ENCODE results near the gene SENP6.

DNA sequence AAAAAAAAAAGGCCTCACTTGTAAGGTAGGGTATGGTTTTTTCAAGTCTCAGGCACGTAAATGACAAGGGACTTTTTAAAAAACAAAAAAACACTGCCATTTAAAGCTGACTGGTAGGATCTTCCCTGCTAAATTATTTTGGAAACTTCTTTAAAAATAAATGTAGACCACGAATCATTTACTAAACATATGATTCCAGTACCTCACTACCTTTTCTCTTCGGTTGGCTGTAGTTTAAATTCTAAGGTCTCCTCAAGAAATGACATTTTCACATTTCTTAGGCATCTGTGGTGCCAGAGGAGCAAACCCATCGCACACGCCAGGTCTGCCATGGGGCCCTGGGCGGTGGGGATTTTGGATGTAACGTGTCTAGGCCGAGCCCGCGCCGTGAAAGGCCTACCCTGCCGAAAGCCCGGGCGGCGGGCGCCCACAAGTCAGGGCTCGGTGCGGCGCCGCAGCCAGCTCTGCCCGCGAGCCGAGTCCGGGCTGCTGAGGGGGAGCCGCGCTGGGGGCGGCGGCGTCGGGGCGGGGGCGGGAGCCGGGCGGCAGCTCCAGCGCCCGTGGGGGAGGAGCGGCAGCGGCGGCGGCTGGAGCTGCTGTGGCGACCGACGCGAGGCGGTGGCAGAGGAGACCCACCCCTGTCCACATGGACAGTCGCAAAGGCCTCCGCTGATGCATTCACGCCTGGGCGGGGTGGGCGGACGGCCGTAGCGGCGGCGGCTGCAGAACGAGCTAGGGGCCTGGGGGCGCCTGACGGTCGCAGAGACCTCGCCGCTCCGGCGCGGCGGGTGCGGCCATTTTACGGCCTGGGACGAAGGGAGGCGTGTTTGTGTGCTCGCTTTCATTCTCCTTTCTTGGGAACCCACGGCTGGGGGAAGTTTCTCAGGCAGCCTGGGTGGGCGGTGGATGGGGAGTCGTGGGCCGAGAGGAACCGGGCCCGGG is at the start of gene SENP6:
- TF ChIP-seq, protein P1, sequence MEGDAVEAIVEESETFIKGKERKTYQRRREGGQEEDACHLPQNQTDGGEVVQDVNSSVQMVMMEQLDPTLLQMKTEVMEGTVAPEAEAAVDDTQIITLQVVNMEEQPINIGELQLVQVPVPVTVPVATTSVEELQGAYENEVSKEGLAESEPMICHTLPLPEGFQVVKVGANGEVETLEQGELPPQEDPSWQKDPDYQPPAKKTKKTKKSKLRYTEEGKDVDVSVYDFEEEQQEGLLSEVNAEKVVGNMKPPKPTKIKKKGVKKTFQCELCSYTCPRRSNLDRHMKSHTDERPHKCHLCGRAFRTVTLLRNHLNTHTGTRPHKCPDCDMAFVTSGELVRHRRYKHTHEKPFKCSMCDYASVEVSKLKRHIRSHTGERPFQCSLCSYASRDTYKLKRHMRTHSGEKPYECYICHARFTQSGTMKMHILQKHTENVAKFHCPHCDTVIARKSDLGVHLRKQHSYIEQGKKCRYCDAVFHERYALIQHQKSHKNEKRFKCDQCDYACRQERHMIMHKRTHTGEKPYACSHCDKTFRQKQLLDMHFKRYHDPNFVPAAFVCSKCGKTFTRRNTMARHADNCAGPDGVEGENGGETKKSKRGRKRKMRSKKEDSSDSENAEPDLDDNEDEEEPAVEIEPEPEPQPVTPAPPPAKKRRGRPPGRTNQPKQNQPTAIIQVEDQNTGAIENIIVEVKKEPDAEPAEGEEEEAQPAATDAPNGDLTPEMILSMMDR (IDR thresholded peaks at IDR 0.05) = no peak
- TF ChIP-seq POLR2A (IDR thresholded peaks at IDR 0.05) = peak; percentile 74 to 95
